Esophagus squamous epithelium (tissue), 4 donors: ENCODE data around the gene TPST1.

ENCODE experiments used
- POLR2A ChIP-seq, 4 donors: fragments of 450-650 bp; IDR thresholded peaks; one replicate each; pipeline ENCODE4 v1.6.1; 2017; ENCODE audit warnings: antibody characterized with exemption in 4 of 4, mild to moderate bottlenecking in 4 of 4, moderate library complexity in 3 of 4
- TF ChIP-seq, protein P1 (sequence below), 6 experiments: fragments of 450-650 bp in 4 of 6; fragments of 200-600 bp in 2 of 6; sonication (generic) in 2 of 6; IDR thresholded peaks; one replicate each; pipeline ENCODE4 v1.5.1; 2016 to 2019; ENCODE audit warnings: antibody characterized with exemption in 6 of 6, mild to moderate bottlenecking in 4 of 6, moderate library complexity in 4 of 6

DNA sequence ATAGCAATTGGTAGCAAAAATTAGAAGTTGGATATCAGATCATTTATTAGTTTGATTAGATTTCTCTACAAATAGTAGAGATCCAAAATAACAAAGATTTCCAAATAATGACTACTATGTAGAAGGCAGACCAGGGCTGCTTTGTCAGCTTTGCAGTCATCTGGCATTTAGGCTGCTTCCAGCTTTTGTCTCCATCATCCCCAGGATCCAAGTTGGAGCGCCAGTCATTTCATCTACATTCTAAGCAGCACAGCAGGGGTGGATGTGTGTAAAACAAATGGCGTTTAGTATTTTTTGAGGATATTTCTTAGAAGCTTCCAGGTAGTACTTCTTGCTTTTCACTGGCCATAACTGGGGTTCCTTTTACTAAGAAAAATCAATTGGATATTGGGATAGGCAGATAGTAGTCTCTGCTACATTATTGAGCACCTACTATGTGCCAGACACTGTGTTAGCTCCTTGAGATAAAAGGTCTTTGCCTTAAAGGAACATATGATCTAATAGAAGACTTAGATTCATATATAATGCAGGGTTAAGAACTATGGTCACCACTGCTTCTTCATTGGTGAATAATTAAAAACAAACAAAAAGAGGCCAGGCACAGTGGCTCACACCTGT, 41.5 kb downstream of the TPST1 start:
- TF ChIP-seq POLR2A (IDR thresholded peaks at IDR 0.05): no peak
- TF ChIP-seq, protein P1, sequence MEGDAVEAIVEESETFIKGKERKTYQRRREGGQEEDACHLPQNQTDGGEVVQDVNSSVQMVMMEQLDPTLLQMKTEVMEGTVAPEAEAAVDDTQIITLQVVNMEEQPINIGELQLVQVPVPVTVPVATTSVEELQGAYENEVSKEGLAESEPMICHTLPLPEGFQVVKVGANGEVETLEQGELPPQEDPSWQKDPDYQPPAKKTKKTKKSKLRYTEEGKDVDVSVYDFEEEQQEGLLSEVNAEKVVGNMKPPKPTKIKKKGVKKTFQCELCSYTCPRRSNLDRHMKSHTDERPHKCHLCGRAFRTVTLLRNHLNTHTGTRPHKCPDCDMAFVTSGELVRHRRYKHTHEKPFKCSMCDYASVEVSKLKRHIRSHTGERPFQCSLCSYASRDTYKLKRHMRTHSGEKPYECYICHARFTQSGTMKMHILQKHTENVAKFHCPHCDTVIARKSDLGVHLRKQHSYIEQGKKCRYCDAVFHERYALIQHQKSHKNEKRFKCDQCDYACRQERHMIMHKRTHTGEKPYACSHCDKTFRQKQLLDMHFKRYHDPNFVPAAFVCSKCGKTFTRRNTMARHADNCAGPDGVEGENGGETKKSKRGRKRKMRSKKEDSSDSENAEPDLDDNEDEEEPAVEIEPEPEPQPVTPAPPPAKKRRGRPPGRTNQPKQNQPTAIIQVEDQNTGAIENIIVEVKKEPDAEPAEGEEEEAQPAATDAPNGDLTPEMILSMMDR (IDR thresholded peaks at IDR 0.05): no peak
